ENCODE data around the gene AMN1.
"Not testable (repeated sequence)": the region's sequence is repeated elsewhere in the genome, so short reads cannot be mapped to it uniquely, and the experiment has no call there.

The AMN1 gene

GRCh38 chr12:31732926-31733548, 4.2 kb upstream of the AMN1 start:
- no peak for DNase-seq (ENCODE audit: low spot score)

GRCh38 chr12:31731203-31731602, 2.4 kb upstream of the AMN1 start:
- not testable (repeated sequence) for DNase-seq (ENCODE audit: low spot score)

- DNase-seq (ENCODE audit: low spot score) = no peak
Observed at GRCh38 chr12:31729705-31730104, 884 bp upstream of the AMN1 start.

- DNase-seq (ENCODE audit: low spot score) = peak; percentile 47
Observed at GRCh38 chr12:31728289-31728916, 418 bp downstream of the AMN1 start.

- DNase-seq (ENCODE audit: low spot score) = no peak
Observed at GRCh38 chr12:31727192-31727591, 1.6 kb downstream of the AMN1 start.

GRCh38 chr12:31726575-31726974, 2.2 kb downstream of the AMN1 start:
- no peak for DNase-seq (ENCODE audit: low spot score)

GRCh38 chr12:31724557-31724956, 4.3 kb downstream of the AMN1 start:
- DNase-seq (ENCODE audit: low spot score) = no peak

- no peak for DNase-seq (ENCODE audit: low spot score)
Observed at GRCh38 chr12:31722580-31722979, 6.2 kb downstream of the AMN1 start.

GRCh38 chr12:31718542-31719198, 10.2 kb downstream of the AMN1 start:
- not testable (repeated sequence) for DNase-seq (ENCODE audit: low spot score)

- DNase-seq (ENCODE audit: low spot score) = not testable (repeated sequence)
Observed at GRCh38 chr12:31716998-31717397, 11.8 kb downstream of the AMN1 start.

GRCh38 chr12:31715283-31715825, 13.5 kb downstream of the AMN1 start:
- peak; percentile 34 for DNase-seq (ENCODE audit: low spot score)

GRCh38 chr12:31714406-31715271, 14.2 kb downstream of the AMN1 start:
- DNase-seq (ENCODE audit: low spot score) = no peak

GRCh38 chr12:31712877-31713276, 15.9 kb downstream of the AMN1 start:
- no peak for DNase-seq (ENCODE audit: low spot score)

GRCh38 chr12:31710021-31710818, 18.6 kb downstream of the AMN1 start:
- DNase-seq (ENCODE audit: low spot score) = no peak

GRCh38 chr12:31708118-31708517, 20.7 kb downstream of the AMN1 start:
- DNase-seq (ENCODE audit: low spot score) = not testable (repeated sequence)

- DNase-seq (ENCODE audit: low spot score) = no peak
Observed at GRCh38 chr12:31705621-31706020, 23.2 kb downstream of the AMN1 start.

- DNase-seq (ENCODE audit: low spot score) = no peak
Observed at GRCh38 chr12:31702047-31702446, 26.8 kb downstream of the AMN1 start.

- not testable (repeated sequence) for DNase-seq (ENCODE audit: low spot score)
Observed at GRCh38 chr12:31689921-31690320, 38.9 kb downstream of the AMN1 start.

GRCh38 chr12:31687101-31687527, 41.7 kb downstream of the AMN1 start:
- DNase-seq (ENCODE audit: low spot score) = no peak

- DNase-seq (ENCODE audit: low spot score) = no peak
Observed at GRCh38 chr12:31685801-31686200, 43.0 kb downstream of the AMN1 start.

Data from HuH-7.5 (cell line).